ENCODE data around the gene MIPOL1.

- TF ChIP-seq GATA2 (IDR thresholded peaks at IDR 0.05; ENCODE audit: low read depth, low read length) (no peak), GATA3 (IDR thresholded peaks at IDR 0.05; ENCODE audit: low read depth, low read length) (no peak)
Measured at GRCh38 chr14:37553935-37554550, 356.3 kb downstream of the MIPOL1 start.
